ENCODE measurements around the gene ZNF575. TPM values are rescaled to one million over a fixed set of nuclear protein-coding genes. Genes with fewer than 3 reads are reported as not detected.
"Not testable (repeated sequence)": the region's sequence is repeated elsewhere in the genome, so short reads cannot be mapped to it uniquely, and the experiment has no call there.

Gene ZNF575
- total and polyA plus RNA-seq, 4 donors, result 0.08 to 1.0 (median 0.49) TPM

DNA sequence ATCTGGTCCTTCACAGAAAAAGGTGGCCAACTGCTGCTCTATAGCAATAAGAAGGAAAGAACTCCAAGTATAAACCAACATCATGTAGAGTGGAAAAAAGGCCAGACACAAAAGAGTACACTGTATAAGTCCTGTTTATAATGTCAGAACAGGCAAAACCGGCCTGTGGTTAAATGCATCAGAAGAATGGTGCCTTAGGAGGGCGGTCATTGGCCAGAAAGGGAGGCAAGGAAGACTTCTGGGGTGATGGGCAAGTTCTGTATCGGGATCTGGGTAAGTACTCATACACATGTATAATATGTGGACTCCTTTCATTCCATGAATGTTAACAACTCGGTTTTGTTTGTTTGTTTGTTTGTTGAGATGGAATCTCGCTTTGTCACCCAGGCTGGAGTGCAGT is 10.1 kb upstream of the ZNF575 start:
- H3K9ac ChIP-seq (ENCODE audit: low read depth in 1 of 2, low read length in 2 of 2), result peak overlapping the region in 1 of 2 donors; percentile 27
- H3K27ac ChIP-seq (ENCODE audit: low read depth in 1 of 2, low read length in 2 of 2), result no peak overlapping the region
- H3K36me3 ChIP-seq (ENCODE audit: control insufficient read depth in 4 of 4, insufficient read depth in 3 of 4, low read depth in 1 of 4, low read length in 3 of 4), result peaks cover 0 to 3% (median under 1%) of the 10 kb centered on the region in 4 donors
- H3K9me3 ChIP-seq (ENCODE audit: control insufficient read depth in 4 of 4, low read length in 3 of 4), result no peaks in the 10 kb centered on the region
- DNase-seq (ENCODE audit: low spot score), result no peak
- TF ChIP-seq NR2F2 (IDR thresholded peaks at IDR 0.05) (no peak), JUND (IDR thresholded peaks at IDR 0.05) (no peak), EGR1 (IDR thresholded peaks at IDR 0.05; ENCODE audit: low read depth in 2 of 2) (no peak), HNF4G (IDR thresholded peaks at IDR 0.05) (no peak), FOXA1 (IDR thresholded peaks at IDR 0.05) (no peak), YY1 (IDR thresholded peaks at IDR 0.05) (no peak), RXRA (IDR thresholded peaks at IDR 0.05) (no peak), FOXA2 (IDR thresholded peaks at IDR 0.05) (no peak), TAF1 (conservative IDR thresholded peaks at IDR 0.05) (no peak), SP1 (IDR thresholded peaks at IDR 0.05) (no peak), GABPA (IDR thresholded peaks at IDR 0.05 in 1 of 2, conservative IDR thresholded peaks at IDR 0.05 in 1 of 2) (no peak), RAD21 (IDR thresholded peaks at IDR 0.05) (no peak), HNF4A (conservative IDR thresholded peaks at IDR 0.05) (no peak)
- TF ChIP-seq, protein P1, sequence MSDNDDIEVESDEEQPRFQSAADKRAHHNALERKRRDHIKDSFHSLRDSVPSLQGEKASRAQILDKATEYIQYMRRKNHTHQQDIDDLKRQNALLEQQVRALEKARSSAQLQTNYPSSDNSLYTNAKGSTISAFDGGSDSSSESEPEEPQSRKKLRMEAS (IDR thresholded peaks at IDR 0.05), result no peak
- TF ChIP-seq, protein P2, sequence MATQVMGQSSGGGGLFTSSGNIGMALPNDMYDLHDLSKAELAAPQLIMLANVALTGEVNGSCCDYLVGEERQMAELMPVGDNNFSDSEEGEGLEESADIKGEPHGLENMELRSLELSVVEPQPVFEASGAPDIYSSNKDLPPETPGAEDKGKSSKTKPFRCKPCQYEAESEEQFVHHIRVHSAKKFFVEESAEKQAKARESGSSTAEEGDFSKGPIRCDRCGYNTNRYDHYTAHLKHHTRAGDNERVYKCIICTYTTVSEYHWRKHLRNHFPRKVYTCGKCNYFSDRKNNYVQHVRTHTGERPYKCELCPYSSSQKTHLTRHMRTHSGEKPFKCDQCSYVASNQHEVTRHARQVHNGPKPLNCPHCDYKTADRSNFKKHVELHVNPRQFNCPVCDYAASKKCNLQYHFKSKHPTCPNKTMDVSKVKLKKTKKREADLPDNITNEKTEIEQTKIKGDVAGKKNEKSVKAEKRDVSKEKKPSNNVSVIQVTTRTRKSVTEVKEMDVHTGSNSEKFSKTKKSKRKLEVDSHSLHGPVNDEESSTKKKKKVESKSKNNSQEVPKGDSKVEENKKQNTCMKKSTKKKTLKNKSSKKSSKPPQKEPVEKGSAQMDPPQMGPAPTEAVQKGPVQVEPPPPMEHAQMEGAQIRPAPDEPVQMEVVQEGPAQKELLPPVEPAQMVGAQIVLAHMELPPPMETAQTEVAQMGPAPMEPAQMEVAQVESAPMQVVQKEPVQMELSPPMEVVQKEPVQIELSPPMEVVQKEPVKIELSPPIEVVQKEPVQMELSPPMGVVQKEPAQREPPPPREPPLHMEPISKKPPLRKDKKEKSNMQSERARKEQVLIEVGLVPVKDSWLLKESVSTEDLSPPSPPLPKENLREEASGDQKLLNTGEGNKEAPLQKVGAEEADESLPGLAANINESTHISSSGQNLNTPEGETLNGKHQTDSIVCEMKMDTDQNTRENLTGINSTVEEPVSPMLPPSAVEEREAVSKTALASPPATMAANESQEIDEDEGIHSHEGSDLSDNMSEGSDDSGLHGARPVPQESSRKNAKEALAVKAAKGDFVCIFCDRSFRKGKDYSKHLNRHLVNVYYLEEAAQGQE (IDR thresholded peaks at IDR 0.05), result no peak
- TF ChIP-seq, protein P3, sequence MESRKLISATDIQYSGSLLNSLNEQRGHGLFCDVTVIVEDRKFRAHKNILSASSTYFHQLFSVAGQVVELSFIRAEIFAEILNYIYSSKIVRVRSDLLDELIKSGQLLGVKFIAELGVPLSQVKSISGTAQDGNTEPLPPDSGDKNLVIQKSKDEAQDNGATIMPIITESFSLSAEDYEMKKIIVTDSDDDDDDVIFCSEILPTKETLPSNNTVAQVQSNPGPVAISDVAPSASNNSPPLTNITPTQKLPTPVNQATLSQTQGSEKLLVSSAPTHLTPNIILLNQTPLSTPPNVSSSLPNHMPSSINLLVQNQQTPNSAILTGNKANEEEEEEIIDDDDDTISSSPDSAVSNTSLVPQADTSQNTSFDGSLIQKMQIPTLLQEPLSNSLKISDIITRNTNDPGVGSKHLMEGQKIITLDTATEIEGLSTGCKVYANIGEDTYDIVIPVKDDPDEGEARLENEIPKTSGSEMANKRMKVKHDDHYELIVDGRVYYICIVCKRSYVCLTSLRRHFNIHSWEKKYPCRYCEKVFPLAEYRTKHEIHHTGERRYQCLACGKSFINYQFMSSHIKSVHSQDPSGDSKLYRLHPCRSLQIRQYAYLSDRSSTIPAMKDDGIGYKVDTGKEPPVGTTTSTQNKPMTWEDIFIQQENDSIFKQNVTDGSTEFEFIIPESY (IDR thresholded peaks at IDR 0.05), result no peak
- TF ChIP-seq, protein P4, sequence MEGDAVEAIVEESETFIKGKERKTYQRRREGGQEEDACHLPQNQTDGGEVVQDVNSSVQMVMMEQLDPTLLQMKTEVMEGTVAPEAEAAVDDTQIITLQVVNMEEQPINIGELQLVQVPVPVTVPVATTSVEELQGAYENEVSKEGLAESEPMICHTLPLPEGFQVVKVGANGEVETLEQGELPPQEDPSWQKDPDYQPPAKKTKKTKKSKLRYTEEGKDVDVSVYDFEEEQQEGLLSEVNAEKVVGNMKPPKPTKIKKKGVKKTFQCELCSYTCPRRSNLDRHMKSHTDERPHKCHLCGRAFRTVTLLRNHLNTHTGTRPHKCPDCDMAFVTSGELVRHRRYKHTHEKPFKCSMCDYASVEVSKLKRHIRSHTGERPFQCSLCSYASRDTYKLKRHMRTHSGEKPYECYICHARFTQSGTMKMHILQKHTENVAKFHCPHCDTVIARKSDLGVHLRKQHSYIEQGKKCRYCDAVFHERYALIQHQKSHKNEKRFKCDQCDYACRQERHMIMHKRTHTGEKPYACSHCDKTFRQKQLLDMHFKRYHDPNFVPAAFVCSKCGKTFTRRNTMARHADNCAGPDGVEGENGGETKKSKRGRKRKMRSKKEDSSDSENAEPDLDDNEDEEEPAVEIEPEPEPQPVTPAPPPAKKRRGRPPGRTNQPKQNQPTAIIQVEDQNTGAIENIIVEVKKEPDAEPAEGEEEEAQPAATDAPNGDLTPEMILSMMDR (IDR thresholded peaks at IDR 0.05; ENCODE audit: low read depth, low read length, missing input control), result no peak
- TF ChIP-seq, protein P5, sequence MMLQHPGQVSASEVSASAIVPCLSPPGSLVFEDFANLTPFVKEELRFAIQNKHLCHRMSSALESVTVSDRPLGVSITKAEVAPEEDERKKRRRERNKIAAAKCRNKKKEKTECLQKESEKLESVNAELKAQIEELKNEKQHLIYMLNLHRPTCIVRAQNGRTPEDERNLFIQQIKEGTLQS (IDR thresholded peaks at IDR 0.05), result no peak
- 86% methylated on average over 5 of the region's 5 CpGs for WGBS
- peaks cover 0 to 30% (median 26%) of the 10 kb centered on the region in 4 donors for H3K4me1 ChIP-seq (ENCODE audit: control insufficient read depth in 4 of 4, insufficient read depth in 4 of 4, low read length in 3 of 4)
- H3K27me3 ChIP-seq (ENCODE audit: control insufficient read depth in 4 of 4, insufficient read depth in 4 of 4, low read length in 3 of 4), result no peaks in the 10 kb centered on the region
- no peak overlapping the region for H3K4me3 ChIP-seq (ENCODE audit: low read depth in 1 of 3, low read length in 3 of 3)

DNA sequence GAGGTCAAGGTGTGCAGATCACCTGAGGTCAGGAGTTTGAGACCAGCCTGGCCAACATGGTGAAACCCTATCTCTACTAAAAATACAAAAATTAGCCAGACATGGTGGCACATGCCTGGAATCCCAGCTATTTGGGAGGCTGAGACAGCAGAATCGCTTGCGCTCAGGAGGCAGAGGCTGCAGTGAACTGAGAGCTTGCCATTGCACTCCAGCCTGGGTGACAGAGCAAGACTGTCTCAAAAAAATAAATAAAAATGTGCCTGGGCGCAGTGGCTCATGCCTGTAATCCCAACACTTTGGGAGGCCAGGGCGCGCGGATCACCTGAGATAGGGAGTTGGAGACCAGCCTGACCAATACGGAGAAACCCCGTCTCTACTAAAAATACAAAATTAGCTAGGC is 9.3 kb upstream of the ZNF575 start:
- DNase-seq (ENCODE audit: low spot score); H3K27me3 ChIP-seq (ENCODE audit: control insufficient read depth in 4 of 4, insufficient read depth in 4 of 4, low read length in 3 of 4); H3K9me3 ChIP-seq (ENCODE audit: control insufficient read depth in 4 of 4, low read length in 3 of 4); H3K36me3 ChIP-seq (ENCODE audit: control insufficient read depth in 4 of 4, insufficient read depth in 3 of 4, low read depth in 1 of 4, low read length in 3 of 4); H3K9ac ChIP-seq (ENCODE audit: low read depth in 1 of 2, low read length in 2 of 2); H3K4me3 ChIP-seq (ENCODE audit: low read depth in 1 of 3, low read length in 3 of 3); H3K27ac ChIP-seq (ENCODE audit: low read depth in 1 of 2, low read length in 2 of 2): not testable (repeated sequence)
- H3K4me1 ChIP-seq (ENCODE audit: control insufficient read depth in 4 of 4, insufficient read depth in 4 of 4, low read length in 3 of 4), result peaks cover 0 to 33% (median 27%) of the 10 kb centered on the region in 4 donors
- 98% methylated on average over 8 of the region's 8 CpGs for WGBS
